HG02981 (cell line): ENCODE data around the gene CFAP46.
"Not testable (repeated sequence)": the region's sequence is repeated elsewhere in the genome, so short reads cannot be mapped to it uniquely, and the experiment has no call there.

Source experiments
- ATAC-seq: cut with Tn5 transposase; IDR thresholded peaks from one replicate; pipeline ENCODE4 v1.9.1; 2021; ENCODE audit warnings: mild to moderate bottlenecking, moderate library complexity; ENCODE audit not compliant: unreplicated experiment

The CFAP46 gene

GRCh38 chr10:132834891-132835847 lies 107.2 kb downstream of the CFAP46 start:
- no peak for ATAC-seq

DNA sequence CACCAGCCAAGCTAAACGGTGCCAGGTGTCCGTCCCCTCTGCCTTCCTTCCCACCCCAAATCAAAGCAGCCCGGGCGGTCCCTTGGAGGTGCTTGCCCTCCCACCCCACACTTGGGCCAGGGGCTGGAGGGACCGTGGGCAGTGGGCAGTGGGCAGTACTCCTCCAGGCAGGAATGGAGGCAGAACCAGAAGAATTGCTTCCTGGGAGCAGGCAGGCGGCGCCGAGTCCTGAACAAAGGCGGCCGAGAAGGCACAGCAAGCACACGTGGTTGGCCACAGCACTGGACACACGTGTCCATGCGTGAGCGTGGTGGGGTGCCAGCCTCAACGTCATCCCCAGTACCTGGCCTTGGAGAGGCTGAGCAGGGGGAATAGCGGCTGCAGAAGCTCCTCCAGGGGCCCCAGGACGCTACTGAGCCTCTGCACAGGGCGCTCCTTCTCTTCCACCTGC lies 108.0 kb downstream of the CFAP46 start:
- ATAC-seq: no peak

DNA sequence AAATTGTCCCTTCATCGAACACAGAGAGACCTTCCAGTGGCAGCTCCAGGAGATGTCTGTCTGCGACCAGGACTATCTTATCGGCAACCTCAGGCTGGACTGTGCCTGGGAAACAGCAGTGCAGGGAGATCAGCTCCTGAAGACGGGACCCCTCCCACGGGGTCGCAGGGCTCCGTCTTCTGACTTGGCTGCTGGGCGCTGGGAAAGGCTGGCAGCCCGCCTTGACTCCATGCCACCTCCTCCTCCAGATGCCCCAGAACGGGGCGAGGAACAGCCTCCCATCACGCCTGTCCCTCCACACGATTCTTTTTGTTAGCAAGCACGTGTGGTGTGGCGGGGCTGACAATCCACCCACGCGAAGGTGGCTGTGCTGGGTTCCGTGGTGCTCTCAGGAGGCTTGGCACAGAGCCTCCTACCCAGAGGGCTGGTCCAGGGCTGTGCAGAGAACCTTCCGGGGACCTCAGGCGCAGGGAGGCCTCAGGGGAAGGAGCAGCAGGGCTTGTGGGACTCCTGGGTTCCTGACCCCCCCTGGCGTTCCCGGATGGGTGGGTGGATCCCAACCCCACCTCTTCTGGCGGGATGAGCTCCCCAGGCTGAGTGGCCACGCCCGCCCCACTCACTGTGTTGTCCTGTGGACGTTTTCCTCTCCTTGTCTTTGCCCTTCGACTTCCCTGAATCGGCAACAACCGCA lies 108.8 kb downstream of the CFAP46 start:
- ATAC-seq: no peak

DNA sequence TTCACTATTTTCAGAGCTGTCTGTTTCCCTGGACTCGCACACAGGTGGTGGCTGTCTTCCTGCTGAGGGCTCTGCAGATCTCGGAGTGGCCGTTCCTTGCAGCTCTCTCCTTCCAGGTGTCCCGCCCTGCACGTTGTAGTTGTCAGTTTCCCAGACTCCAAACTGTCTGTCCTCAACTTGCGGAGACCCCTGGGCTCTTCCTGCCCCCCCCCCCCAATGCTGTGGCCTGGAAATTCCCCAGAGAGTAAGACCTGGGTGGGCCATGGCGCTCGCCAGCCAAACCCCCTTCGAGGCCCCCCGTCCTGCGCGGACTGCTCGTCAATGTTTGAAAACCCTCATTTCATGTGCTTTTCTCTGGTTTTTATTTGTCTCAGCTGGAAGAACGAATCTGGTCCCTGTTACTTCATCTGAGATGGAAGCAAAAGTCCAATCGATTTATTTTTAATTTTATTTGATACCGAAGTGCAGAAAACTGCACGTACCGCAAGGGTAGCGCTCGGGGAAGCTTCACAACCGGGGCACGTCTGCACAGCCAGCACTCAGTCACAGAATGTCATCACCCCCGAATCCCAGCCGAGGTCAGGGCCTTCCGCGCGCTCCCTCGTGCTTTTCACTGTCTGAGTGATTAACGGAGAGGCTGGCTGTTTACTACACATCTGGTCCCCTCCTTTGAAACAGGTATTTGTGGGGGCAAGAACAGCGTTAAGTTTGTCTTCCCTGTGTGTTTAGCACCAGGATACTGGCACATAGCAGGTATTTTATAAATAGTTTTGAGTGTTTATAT lies 110.0 kb downstream of the CFAP46 start:
- ATAC-seq: no peak

DNA sequence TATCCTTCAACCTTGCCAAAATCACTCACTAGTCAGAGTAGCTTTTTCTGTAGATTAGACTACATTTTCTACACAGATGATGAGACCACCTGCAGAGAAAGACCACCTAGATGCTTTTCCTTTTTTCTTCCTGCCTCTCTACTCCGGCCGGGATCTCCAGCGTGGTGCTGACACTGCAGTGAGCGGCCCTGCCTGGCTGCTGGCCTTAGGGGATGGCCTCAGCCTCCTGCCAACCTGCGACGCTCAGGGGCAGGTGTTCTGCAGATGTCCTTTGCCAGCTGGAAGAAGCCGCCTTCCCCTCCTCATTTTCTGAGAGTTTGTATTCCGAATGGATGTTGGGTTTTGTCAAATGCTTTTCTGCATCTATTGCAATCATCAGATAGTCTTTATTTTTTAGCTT lies 113.0 kb downstream of the CFAP46 start:
- no peak for ATAC-seq

DNA sequence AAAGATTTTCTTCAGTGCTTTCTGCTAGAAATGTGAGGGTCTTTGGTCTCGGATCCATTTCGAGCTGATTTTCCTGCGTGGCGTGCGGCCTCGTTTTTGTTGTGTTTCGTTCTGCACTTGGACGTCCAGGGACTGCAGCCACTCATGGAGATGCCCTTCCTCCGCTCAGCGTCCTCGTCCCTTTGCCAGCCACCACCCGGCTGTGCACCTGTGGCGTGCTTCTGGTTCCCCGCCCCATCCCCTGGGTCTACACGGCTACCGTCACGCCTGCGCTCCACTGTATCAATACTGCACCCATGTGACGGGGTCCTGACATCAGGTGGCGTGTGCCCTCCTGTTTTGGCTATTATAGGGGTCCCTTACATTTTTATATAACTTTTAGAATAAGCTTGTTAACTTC lies 113.7 kb downstream of the CFAP46 start:
- no peak for ATAC-seq

GRCh38 chr10:132827861-132828539 lies 114.4 kb downstream of the CFAP46 start:
- no peak for ATAC-seq

- no peak for ATAC-seq
Observed at GRCh38 chr10:132827423-132827789, 115.0 kb downstream of the CFAP46 start.

DNA sequence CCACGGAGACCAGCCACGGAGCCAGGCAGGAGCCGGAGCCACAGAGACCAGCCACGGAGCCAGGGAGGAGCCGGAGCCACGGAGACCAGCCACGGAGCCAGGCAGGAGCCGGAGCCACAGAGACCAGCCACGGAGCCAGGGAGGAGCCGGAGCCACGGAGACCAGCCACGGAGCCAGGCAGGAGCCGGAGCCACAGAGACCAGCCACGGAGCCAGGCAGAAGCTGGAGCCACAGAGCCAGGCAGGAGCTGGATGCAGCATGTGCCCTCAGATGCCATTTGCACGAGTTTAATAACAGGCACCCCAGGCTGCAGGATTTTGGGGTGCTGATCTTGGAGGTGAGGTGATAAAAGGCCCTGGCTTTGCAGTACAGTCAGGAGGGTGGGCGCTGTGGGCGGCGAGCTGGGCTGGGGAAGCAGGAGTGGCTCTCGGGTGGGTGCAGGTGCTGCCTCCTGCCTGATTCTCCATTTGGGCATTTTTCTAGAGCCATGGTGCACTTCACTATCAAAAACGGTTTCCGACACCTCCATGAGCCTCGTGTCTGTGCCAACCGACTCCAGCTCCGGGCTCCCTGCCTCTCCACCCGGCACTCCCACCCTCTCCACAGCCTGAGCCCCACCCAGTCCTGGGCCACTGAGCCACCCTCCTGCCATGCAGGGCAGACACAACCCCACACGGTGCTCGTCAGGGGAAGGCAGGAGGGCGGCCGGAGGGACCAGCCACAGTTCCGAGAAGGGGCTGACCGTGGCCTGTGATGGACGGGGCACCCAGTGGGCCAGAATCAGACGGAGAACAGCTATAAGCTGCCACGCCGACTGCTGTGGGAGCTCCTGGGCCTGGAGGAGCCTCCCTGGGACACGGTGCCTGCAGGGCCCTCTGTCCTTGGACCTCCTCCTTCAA lies 115.6 kb downstream of the CFAP46 start:
- ATAC-seq: no peak

- not testable (repeated sequence) for ATAC-seq
Observed at GRCh38 chr10:132825783-132826523, 116.4 kb downstream of the CFAP46 start.

DNA sequence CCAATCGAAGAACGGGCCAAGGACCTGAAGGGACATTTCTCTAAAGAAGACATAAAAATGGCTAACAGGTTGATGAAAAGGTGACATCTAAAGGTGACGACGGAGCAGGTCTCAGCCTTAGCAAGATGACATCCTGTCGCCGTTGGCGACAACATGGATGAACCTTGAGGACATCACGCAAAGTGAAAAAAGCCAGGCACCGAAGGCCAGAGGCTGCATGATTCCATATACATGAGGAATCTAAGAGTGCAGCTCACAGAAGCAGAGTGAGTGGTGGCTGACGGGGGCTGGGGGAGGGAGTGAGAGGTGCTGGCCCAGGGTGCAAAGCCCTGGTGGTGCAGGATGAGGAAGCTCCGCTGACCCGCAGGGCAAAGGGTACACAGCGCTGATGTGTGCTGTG lies 122.3 kb downstream of the CFAP46 start:
- no peak for ATAC-seq

- no peak for ATAC-seq
Observed at GRCh38 chr10:132817701-132818211, 124.6 kb downstream of the CFAP46 start.

GRCh38 chr10:132816718-132817117 lies 125.7 kb downstream of the CFAP46 start:
- no peak for ATAC-seq

DNA sequence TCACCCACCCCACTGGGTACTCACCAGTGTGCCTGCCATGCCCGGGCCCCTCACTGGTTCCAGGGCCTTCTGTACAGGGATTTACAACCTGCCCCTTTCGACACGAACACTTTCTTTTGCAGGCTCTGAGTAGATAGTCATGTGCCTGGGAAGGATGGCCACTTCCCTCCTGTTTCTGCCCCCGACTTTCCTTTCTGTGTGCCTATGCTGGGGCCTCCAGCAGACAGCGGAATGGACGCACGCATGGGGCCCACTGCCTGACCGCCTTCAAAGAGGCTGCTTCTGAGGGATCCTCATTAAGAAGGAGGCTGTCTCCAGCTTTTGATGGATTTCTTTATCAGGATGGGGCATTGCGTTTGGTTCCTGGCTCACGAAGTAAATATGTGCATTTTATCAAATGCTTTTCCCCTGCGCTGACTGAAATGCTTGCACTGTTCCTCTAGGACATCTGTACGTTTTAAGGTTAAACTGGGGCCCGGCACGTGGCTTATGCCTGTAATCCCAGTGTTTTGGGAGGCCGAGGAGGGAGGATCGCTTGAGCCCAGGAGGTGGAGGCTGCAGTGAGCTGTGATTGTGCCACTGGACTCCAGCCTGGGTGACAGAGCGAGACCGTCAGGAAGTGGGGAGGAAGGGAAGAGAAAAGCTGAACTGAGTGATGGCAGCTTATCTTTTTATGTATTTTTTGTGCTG lies 127.1 kb downstream of the CFAP46 start:
- no peak for ATAC-seq

DNA sequence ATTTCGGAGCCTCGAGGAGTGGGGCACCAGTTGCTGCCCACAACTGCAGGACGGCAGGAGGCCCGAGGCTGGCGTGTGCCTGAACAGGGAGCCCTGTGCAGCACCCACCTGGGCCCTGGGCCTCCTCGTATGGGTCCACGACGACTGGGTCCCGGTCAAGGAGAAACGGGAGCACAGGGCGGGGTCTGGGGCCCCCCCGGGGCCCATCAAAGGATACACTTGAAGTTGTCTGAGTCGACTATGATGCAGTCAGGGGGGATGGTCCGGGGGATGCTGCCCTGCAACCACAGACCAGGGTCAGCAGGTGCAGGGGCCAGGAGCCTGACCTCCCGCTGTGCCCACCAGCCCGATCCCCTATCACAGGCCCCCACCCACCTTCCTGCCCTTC lies 127.9 kb downstream of the CFAP46 start:
- no peak for ATAC-seq

DNA sequence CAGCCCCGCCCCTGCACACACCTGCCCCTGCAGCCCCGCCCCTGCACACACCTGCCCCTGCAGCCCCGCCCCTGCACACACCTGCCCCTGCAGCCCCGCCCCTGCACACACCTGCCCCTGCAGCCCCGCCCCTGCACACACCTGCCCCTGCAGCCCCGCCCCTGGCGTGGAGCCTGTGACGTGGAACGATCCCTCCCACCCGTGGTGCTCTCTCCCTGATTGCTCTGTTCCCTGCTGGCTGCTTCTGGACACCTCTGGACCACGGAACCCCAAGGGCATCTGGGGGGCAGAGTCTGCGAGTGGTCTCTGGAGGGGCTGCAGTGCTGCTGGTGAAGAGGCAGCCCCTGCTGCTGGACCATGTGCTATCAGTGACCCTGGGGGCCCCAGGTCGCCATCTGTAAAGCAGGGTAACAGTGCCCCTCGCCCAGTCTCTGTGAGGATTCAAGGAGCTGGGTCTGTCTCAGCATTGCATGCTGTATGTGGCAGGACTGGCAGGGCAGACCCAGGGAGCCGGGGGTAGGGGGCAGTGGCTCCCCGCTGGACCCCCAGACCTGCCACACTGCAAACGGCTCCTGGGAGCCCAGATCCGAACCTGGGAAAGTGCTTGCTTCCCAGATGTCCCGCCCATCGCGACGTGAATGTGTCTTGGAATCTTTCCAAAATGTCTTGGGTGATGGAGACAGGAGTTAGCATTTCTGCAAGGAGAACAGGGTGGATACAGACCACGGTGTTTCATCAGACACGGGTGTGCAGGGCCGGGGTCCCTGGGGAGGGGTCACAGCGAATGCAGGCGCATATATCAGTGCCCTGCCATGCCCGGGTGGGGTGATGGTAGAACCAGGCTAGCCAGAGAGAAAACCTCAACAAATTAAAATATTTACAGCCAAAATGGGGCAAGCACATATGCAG lies 128.6 kb downstream of the CFAP46 start:
- ATAC-seq: no peak

DNA sequence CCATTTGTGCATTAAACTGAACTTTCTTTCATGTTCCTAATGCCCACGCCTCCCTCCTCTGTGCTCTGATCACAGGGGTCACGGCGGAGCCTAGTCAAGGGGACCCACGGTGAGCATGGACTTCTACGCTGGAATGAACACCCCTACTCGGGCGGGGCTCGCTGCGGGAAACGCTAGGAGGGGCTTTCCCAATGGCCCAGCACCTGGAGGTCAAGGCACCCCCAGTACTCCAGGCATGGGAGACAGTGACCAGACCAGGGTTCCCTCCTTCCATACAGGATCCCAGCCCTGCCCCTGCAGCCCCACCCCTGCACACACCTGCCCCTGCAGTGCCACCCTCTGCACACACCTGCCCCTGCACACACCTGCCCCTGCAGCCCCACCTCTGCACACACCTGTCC lies 129.4 kb downstream of the CFAP46 start:
- no peak for ATAC-seq
